ENCODE results near the gene SERPINA6. TPM values are rescaled to one million over a fixed set of nuclear protein-coding genes. Genes with fewer than 3 reads are reported as not detected.

Gene SERPINA6
- total RNA-seq, 4 donors from 2014 or later: not detected

DNA sequence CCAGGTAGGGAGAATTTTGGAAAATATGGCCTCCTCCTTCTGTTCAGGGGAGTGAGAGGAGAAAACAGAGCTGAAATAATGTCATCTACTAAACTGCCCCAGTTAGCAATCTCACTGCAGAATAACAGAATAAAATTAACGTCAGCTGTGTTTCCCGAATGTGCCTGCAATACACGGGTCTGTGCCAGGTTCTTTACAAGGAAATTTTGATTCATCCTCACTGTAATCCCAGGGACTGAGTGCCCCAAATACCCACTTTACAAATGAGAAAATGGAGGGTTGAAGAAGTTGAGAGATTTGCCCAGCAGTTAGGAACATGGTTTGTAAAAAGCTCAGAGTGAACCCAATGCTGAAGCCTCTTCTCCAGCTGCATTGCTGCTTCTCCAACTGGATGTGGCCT is 21.3 kb upstream of the SERPINA6 start:
- intact Hi-C loops (cut with DNase I): no loop called here
- Histone ChIP-seq H3K9me3 (no peaks in the 10 kb centered on the region), H3K4me3 (replicated peaks in 1 of 3) (no peak overlapping the region), H3K27ac (no peak overlapping the region), H3K4me1 (peaks cover 4 to 14% of the 10 kb centered on the region in 2 donors), H3K27me3 (no peaks in the 10 kb centered on the region), H3K36me3 (no peaks in the 10 kb centered on the region)
- TF ChIP-seq, protein P1, sequence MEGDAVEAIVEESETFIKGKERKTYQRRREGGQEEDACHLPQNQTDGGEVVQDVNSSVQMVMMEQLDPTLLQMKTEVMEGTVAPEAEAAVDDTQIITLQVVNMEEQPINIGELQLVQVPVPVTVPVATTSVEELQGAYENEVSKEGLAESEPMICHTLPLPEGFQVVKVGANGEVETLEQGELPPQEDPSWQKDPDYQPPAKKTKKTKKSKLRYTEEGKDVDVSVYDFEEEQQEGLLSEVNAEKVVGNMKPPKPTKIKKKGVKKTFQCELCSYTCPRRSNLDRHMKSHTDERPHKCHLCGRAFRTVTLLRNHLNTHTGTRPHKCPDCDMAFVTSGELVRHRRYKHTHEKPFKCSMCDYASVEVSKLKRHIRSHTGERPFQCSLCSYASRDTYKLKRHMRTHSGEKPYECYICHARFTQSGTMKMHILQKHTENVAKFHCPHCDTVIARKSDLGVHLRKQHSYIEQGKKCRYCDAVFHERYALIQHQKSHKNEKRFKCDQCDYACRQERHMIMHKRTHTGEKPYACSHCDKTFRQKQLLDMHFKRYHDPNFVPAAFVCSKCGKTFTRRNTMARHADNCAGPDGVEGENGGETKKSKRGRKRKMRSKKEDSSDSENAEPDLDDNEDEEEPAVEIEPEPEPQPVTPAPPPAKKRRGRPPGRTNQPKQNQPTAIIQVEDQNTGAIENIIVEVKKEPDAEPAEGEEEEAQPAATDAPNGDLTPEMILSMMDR (IDR thresholded peaks at IDR 0.05): no peak
- no peak for TF ChIP-seq POLR2A (IDR thresholded peaks at IDR 0.05)
- 84 to 86% methylated on average over 3 of the region's 3 CpGs for WGBS, 2 donors
- DNase-seq: no peak

- TF ChIP-seq POLR2A (IDR thresholded peaks at IDR 0.05): no peak
- TF ChIP-seq, protein P1 (IDR thresholded peaks at IDR 0.05): no peak
- Histone ChIP-seq H3K36me3 (no peaks in the 10 kb centered on the region), H3K9me3 (no peaks in the 10 kb centered on the region), H3K27me3 (no peaks in the 10 kb centered on the region), H3K27ac (no peak overlapping the region), H3K4me1 (peaks cover 4 to 14% of the 10 kb centered on the region in 2 donors), H3K4me3 (replicated peaks in 1 of 3) (no peak overlapping the region)
- DNase-seq: no peak
- intact Hi-C loops (cut with DNase I): no loop called here
- 86 to 93% methylated on average over 8 of the region's 8 CpGs for WGBS, 2 donors
Observed at GRCh38 chr14:94343238-94344005, 20.3 kb upstream of the SERPINA6 start.

GRCh38 chr14:94342334-94342934 is 19.3 kb upstream of the SERPINA6 start:
- intact Hi-C loops (cut with DNase I): no loop called here
- WGBS, 2 donors: 46 to 59% methylated on average over 2 of the region's 2 CpGs
- H3K27ac ChIP-seq: no peak overlapping the region

GRCh38 chr14:94341656-94342333 is 18.7 kb upstream of the SERPINA6 start:
- H3K36me3 ChIP-seq: no peaks in the 10 kb centered on the region
- no peak overlapping the region for H3K4me3 ChIP-seq (replicated peaks in 1 of 3)
- peaks cover 4 to 14% of the 10 kb centered on the region in 2 donors for H3K4me1 ChIP-seq
- peak in 1 of 2 donors; percentile 12 for DNase-seq
- intact Hi-C loops (cut with DNase I): no loop called here
- no peaks in the 10 kb centered on the region for H3K27me3 ChIP-seq
- H3K27ac ChIP-seq: no peak overlapping the region
- TF ChIP-seq, protein P1 (IDR thresholded peaks at IDR 0.05): no peak
- TF ChIP-seq POLR2A (IDR thresholded peaks at IDR 0.05): no peak
- WGBS, 2 donors: 40 to 42% methylated on average over 5 of the region's 5 CpGs
- no peaks in the 10 kb centered on the region for H3K9me3 ChIP-seq

More at GRCh38 chr14:94342334-94342934, 19.3 kb upstream of the SERPINA6 start:
- Histone ChIP-seq H3K27me3 (no peaks in the 10 kb centered on the region), H3K4me1 (peaks cover 4 to 14% of the 10 kb centered on the region in 2 donors), H3K9me3 (no peaks in the 10 kb centered on the region), H3K4me3 (replicated peaks in 1 of 3) (no peak overlapping the region), H3K36me3 (no peaks in the 10 kb centered on the region)
- TF ChIP-seq POLR2A (IDR thresholded peaks at IDR 0.05): no peak
- TF ChIP-seq, protein P1 (IDR thresholded peaks at IDR 0.05): no peak
- peak; percentile 88 to 90 for DNase-seq

All from thyroid gland (tissue), 4 donors.